HG03139 (cell line): ENCODE measurements around the gene LHPP.

Source experiments
- ATAC-seq: cut with Tn5 transposase; IDR thresholded peaks from one replicate; pipeline ENCODE4 v1.9.1; 2021; ENCODE audit not compliant: unreplicated experiment

Gene LHPP

GRCh38 chr10:124592101-124592500 lies 130.5 kb downstream of the LHPP start:
- ATAC-seq = no peak

GRCh38 chr10:124592736-124593430 lies 131.3 kb downstream of the LHPP start:
- no peak for ATAC-seq

GRCh38 chr10:124593431-124593985 lies 131.9 kb downstream of the LHPP start:
- ATAC-seq = no peak

- no peak for ATAC-seq
Measured at GRCh38 chr10:124594240-124594639, 132.6 kb downstream of the LHPP start.

GRCh38 chr10:124595143-124595883 lies 133.7 kb downstream of the LHPP start:
- ATAC-seq = no peak

- no peak for ATAC-seq
Measured at GRCh38 chr10:124596116-124596785, 134.6 kb downstream of the LHPP start.

GRCh38 chr10:124596962-124597845 lies 135.6 kb downstream of the LHPP start:
- no peak for ATAC-seq

GRCh38 chr10:124597846-124598165 lies 136.2 kb downstream of the LHPP start:
- no peak for ATAC-seq

- ATAC-seq = no peak
Measured at GRCh38 chr10:124598196-124598595, 136.6 kb downstream of the LHPP start.

- no peak for ATAC-seq
Measured at GRCh38 chr10:124598773-124599587, 137.4 kb downstream of the LHPP start.

GRCh38 chr10:124599588-124600050 lies 138.0 kb downstream of the LHPP start:
- no peak for ATAC-seq

GRCh38 chr10:124600051-124600880 lies 138.6 kb downstream of the LHPP start:
- ATAC-seq = no peak

GRCh38 chr10:124601016-124601415 lies 139.4 kb downstream of the LHPP start:
- ATAC-seq = no peak

GRCh38 chr10:124601431-124602120 lies 140.0 kb downstream of the LHPP start:
- ATAC-seq = no peak

GRCh38 chr10:124602121-124602561 lies 140.5 kb downstream of the LHPP start:
- ATAC-seq = no peak

- ATAC-seq = no peak
Measured at GRCh38 chr10:124602646-124603365, 141.2 kb downstream of the LHPP start.

GRCh38 chr10:124603376-124604213 lies 142.0 kb downstream of the LHPP start:
- no peak for ATAC-seq
